Suprapubic skin (tissue), 4 donors: ENCODE data around the gene BICRAL. TPM values are rescaled to one million over a fixed set of nuclear protein-coding genes. Genes with fewer than 3 reads are reported as not detected.

ENCODE experiments used
- DNase-seq, 2 donors: peaks; one replicate each; pipeline ENCODE4 v3.0.0-alpha.2; 2019; ENCODE audit warnings: low spot score in 2 of 2
- H3K27ac ChIP-seq: fragments of 200-600 bp; sonication (generic); one replicate; pipeline ENCODE4 v1.5.1; 2019
- H3K27me3 ChIP-seq: fragments of 200-600 bp; sonication (generic); one replicate; pipeline ENCODE4 v1.5.1; 2019
- H3K36me3 ChIP-seq: fragments of 200-600 bp; sonication (generic); one replicate; pipeline ENCODE4 v1.5.1; 2019
- H3K4me1 ChIP-seq: fragments of 200-600 bp; sonication (generic); one replicate; pipeline ENCODE4 v1.5.1; 2019
- H3K4me3 ChIP-seq: fragments of 200-600 bp; sonication (generic); one replicate; pipeline ENCODE4 v1.5.1; 2019; ENCODE audit warnings: mild to moderate bottlenecking
- H3K9me3 ChIP-seq: fragments of 200-600 bp; sonication (generic); one replicate; pipeline ENCODE4 v1.5.1; 2019
- EP300 ChIP-seq: sonication (generic); formaldehyde crosslinking; IDR thresholded peaks from one replicate; pipeline ENCODE4 v1.6.1; 2017; ENCODE audit warnings: antibody characterized with exemption
- POLR2A ChIP-seq, 2 donors: fragments of 450-650 bp; IDR thresholded peaks; one replicate each; pipeline ENCODE4 v1.6.1; 2017; ENCODE audit warnings: antibody characterized with exemption in 2 of 2, mild to moderate bottlenecking in 2 of 2, moderate library complexity in 2 of 2
- POLR2AphosphoS5 ChIP-seq, 3 donors: sonication (generic); formaldehyde crosslinking; IDR thresholded peaks; one replicate each; pipeline ENCODE4 v1.6.1; 2017; ENCODE audit warnings: antibody characterized with exemption in 3 of 3
- WGBS: methylation state at CpG from one replicate; pipeline ENCODE4 v1.1.5; 2018; 5-methylcytosine and 5-hydroxymethylcytosine counted together
- total RNA-seq, 4 donors: library from RNA; depleted of rRNA; stranded (reverse); fragments of >200 nt; gene quantifications; one replicate each; pipeline ENCODE4 v1.1.0, GENCODE V29; 2016
- TF ChIP-seq, protein P1 (sequence below), 2 donors: fragments of 200-600 bp in 1 of 2; fragments of 450-650 bp in 1 of 2; sonication (generic) in 1 of 2; IDR thresholded peaks; one replicate each; pipeline ENCODE4 v1.5.1; 2016 to 2019; ENCODE audit warnings: antibody characterized with exemption in 2 of 2, mild to moderate bottlenecking in 1 of 2, moderate library complexity in 1 of 2

BICRAL gene
- total RNA-seq, 4 donors from 2014 or later, result 20.7 to 28.2 (median 25.4) TPM

GRCh38 chr6:42744351-42744893, 37.4 kb upstream of the BICRAL start:
- Histone ChIP-seq H3K4me3 (peak overlapping the region; percentile 91), H3K27ac (no peak overlapping the region), H3K27me3 (no peaks in the 10 kb centered on the region), H3K36me3 (no peaks in the 10 kb centered on the region), H3K4me1 (peaks cover 46% of the 10 kb centered on the region), H3K9me3 (no peaks in the 10 kb centered on the region)
- DNase-seq, result no peak
- 65% methylated on average over 21 of the region's 21 CpGs for WGBS
- TF ChIP-seq POLR2AphosphoS5 (IDR thresholded peaks at IDR 0.05) (no peak), EP300 (no peak), POLR2A (IDR thresholded peaks at IDR 0.05) (no peak)
- TF ChIP-seq, protein P1, sequence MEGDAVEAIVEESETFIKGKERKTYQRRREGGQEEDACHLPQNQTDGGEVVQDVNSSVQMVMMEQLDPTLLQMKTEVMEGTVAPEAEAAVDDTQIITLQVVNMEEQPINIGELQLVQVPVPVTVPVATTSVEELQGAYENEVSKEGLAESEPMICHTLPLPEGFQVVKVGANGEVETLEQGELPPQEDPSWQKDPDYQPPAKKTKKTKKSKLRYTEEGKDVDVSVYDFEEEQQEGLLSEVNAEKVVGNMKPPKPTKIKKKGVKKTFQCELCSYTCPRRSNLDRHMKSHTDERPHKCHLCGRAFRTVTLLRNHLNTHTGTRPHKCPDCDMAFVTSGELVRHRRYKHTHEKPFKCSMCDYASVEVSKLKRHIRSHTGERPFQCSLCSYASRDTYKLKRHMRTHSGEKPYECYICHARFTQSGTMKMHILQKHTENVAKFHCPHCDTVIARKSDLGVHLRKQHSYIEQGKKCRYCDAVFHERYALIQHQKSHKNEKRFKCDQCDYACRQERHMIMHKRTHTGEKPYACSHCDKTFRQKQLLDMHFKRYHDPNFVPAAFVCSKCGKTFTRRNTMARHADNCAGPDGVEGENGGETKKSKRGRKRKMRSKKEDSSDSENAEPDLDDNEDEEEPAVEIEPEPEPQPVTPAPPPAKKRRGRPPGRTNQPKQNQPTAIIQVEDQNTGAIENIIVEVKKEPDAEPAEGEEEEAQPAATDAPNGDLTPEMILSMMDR (IDR thresholded peaks at IDR 0.05), result no peak

- WGBS, result 5% methylated on average over 11 of the region's 29 CpGs
- no peak for TF ChIP-seq POLR2AphosphoS5 (IDR thresholded peaks at IDR 0.05)
- no peak for TF ChIP-seq POLR2A (IDR thresholded peaks at IDR 0.05)
- no peak for TF ChIP-seq EP300
- TF ChIP-seq, protein P1 (IDR thresholded peaks at IDR 0.05), result no peak
- Histone ChIP-seq H3K9me3 (no peaks in the 10 kb centered on the region), H3K27ac (peak overlapping the region; percentile 97), H3K27me3 (no peaks in the 10 kb centered on the region), H3K4me3 (peak overlapping the region; percentile 91), H3K36me3 (no peaks in the 10 kb centered on the region), H3K4me1 (peaks cover 47% of the 10 kb centered on the region)
- peak in 1 of 2 donors; percentile 70 for DNase-seq
Measured at GRCh38 chr6:42745083-42745639, 36.7 kb upstream of the BICRAL start.

DNA sequence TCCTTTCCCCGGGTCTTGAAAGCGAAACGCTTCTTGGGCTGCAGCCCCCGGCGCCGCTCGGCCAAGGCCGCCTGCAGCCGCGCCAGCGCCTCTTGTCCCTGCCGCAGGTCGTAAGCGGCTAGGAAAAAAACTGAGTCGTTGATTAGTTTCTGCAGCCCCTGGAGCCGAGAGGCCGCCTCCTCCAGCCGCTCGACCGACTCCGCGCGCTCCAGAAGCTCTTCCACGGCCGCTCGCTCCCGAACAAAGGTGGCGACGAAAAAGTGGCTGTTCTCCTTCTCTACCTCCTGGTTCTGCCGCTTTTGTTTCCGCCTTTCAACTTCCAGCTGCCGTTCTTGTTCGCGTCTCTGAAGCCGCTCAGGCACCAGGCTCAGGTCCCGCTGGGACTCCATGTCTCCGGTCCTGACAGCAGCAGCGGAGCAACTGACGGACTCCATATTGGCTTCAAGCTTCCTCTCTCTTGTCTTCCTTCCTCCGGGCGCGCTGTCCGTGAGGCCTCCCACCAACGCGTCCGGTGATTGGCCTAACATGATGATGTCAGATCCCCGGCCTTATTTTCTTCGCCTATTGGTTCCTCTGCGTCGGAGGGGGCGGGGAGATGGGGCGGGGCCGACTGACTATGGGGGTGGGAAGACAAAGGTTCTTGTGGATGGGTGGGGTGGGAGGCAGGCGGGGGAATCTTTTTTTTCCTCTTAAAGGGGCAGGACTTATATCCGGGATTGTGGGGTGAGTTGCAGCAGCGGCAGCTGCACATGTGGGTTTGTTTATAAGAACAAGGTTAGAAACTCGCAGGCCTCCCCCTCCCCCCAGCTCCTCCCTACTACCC, 36.0 kb upstream of the BICRAL start, which contains the start of gene TBCC:
TBCC (minus strand) TSS at position 464 of the 823 bp plus-strand sequence; CDS start at position 434, 30 bp downstream.
- WGBS, result under 1% methylated on average over 31 of the region's 57 CpGs
- no peaks in the 10 kb centered on the region for H3K36me3 ChIP-seq
- peak within 1 kb of the TSS; percentile 97 for H3K27ac ChIP-seq
- H3K27me3 ChIP-seq, result no peaks in the 10 kb centered on the region
- peak within 1 kb of the TSS; percentile 91 for H3K4me3 ChIP-seq
- peak; percentile 97 for DNase-seq
- no peaks in the 10 kb centered on the region for H3K9me3 ChIP-seq
- TF ChIP-seq POLR2A (IDR thresholded peaks at IDR 0.05) (peak; percentile 95 to 97), POLR2AphosphoS5 (IDR thresholded peaks at IDR 0.05) (peak; percentile 70 to 97 (median 96))
- TF ChIP-seq, protein P1 (IDR thresholded peaks at IDR 0.05), result no peak
- H3K4me1 ChIP-seq, result peaks cover 47% of the 10 kb centered on the region

- TF ChIP-seq EP300 (no peak), POLR2AphosphoS5 (IDR thresholded peaks at IDR 0.05) (peak; percentile 53 to 81 (median 54)), POLR2A (IDR thresholded peaks at IDR 0.05) (peak in 1 of 2 donors; percentile 60)
- TF ChIP-seq, protein P1 (IDR thresholded peaks at IDR 0.05), result no peak
- Histone ChIP-seq H3K36me3 (no peaks in the 10 kb centered on the region), H3K4me1 (peaks cover 47% of the 10 kb centered on the region), H3K4me3 (peak overlapping the region; percentile 91), H3K27me3 (no peaks in the 10 kb centered on the region), H3K27ac (peak overlapping the region; percentile 97), H3K9me3 (no peaks in the 10 kb centered on the region)
- WGBS, result under 1% methylated on average over 39 of the region's 55 CpGs
- peak; percentile 88 to 90 for DNase-seq
Measured at GRCh38 chr6:42746463-42747391, 35.1 kb upstream of the BICRAL start.
